GM12878 (cell line): ENCODE measurements around the gene SNRPA1. TPM values are rescaled to one million over a fixed set of nuclear protein-coding genes. Genes with fewer than 3 reads are reported as not detected.
A peak's percentile ranks its signal among the peaks of the same experiment; 100 is the strongest.

Source experiments
- CEBPB ChIP-seq, 2 experiments: fragments of 150-350 bp in 1 of 2; IDR thresholded peaks; 2 replicates each; pipeline ENCODE4 v1.6.1; 2012 to 2014; ENCODE audit warnings: low read depth in 2 of 2, low read length in 2 of 2, borderline replicate concordance in 1 of 2, inconsistent platforms in 1 of 2
- CREB1 ChIP-seq: IDR thresholded peaks from 2 replicates; pipeline ENCODE4 v1.6.1; 2012; ENCODE audit warnings: low read depth, mild to moderate bottlenecking, inconsistent platforms
- EED ChIP-seq: sonication (generic); IDR thresholded peaks from 2 replicates; pipeline ENCODE4 v1.6.1; 2016; ENCODE audit warnings: antibody characterized with exemption, low read depth
- ESRRA ChIP-seq: IDR thresholded peaks from 2 replicates; pipeline ENCODE4 v1.6.1; 2012; ENCODE audit warnings: mild to moderate bottlenecking, low read length, improper control_type of control experiment
- FOS ChIP-seq: IDR thresholded peaks from 3 replicates; pipeline ENCODE4 v1.6.1; 2011; ENCODE audit warnings: borderline replicate concordance; ENCODE audit not compliant: insufficient read length; ENCODE audit errors: extremely low read depth
- HDAC2 ChIP-seq: fragments of 200-600 bp; sonication (generic); IDR thresholded peaks from 2 replicates; pipeline ENCODE4 v1.6.1; 2017
- HDGF ChIP-seq: fragments of 450-650 bp; IDR thresholded peaks from 2 replicates; pipeline ENCODE4 v1.6.1; 2016; ENCODE audit warnings: antibody characterized with exemption
- HSF1 ChIP-seq: fragments of 150-350 bp; IDR thresholded peaks from 2 replicates; pipeline ENCODE4 v1.6.1; 2014; ENCODE audit warnings: mild to moderate bottlenecking, low read depth, low read length
- IKZF2 ChIP-seq, 2 experiments: fragments of 450-650 bp; IDR thresholded peaks; 2 replicates each; pipeline ENCODE4 v1.6.1; 2017; ENCODE audit warnings: mild to moderate bottlenecking in 2 of 2, moderate library complexity in 2 of 2
- MEF2A ChIP-seq: IDR thresholded peaks from 2 replicates; pipeline ENCODE4 v1.6.1; 2011; ENCODE audit warnings: low read depth, mild to moderate bottlenecking, low read length, moderate library complexity; ENCODE audit not compliant: insufficient read depth
- MXI1 ChIP-seq: fragments of 150-350 bp; IDR thresholded peaks from 2 replicates; pipeline ENCODE4 v1.6.1; 2011; ENCODE audit warnings: low read depth, mild to moderate bottlenecking, inconsistent platforms, low read length, improper control_type of control experiment
- NFYA ChIP-seq: IDR thresholded peaks from 2 replicates; pipeline ENCODE4 v1.6.1; 2011; ENCODE audit warnings: low read depth, mild to moderate bottlenecking, low read length, improper control_type of control experiment, borderline replicate concordance
- NR2C1 ChIP-seq: fragments of 450-650 bp; IDR thresholded peaks from 2 replicates; pipeline ENCODE4 v1.6.1; 2017; ENCODE audit warnings: antibody characterized with exemption, mild to moderate bottlenecking, moderate library complexity
- PAX8 ChIP-seq: fragments of 450-650 bp; IDR thresholded peaks from 2 replicates; pipeline ENCODE4 v1.6.1; 2017; ENCODE audit warnings: mild to moderate bottlenecking, moderate library complexity
- POLR2A ChIP-seq: IDR thresholded peaks from 2 replicates; pipeline ENCODE4 v1.6.1; 2011; ENCODE audit warnings: low read depth, mild to moderate bottlenecking, low read length
- REST ChIP-seq: IDR thresholded peaks from 2 replicates; pipeline ENCODE4 v1.6.1; 2012; ENCODE audit warnings: mild to moderate bottlenecking, low read depth, low read length
- SP1 ChIP-seq: IDR thresholded peaks from one replicate; pipeline ENCODE4 v1.6.1; 2011; ENCODE audit warnings: low read depth, low read length
- STAT1 ChIP-seq: fragments of 450-650 bp; conservative IDR thresholded peaks from 2 replicates; pipeline ENCODE4 v1.6.1; 2014; ENCODE audit warnings: antibody characterized with exemption, mild to moderate bottlenecking
- TAF1 ChIP-seq: IDR thresholded peaks from 2 replicates; pipeline ENCODE4 v1.6.1; 2011; ENCODE audit warnings: mild to moderate bottlenecking, low read depth, low read length, borderline replicate concordance
- TBL1XR1 ChIP-seq: IDR thresholded peaks from 2 replicates; pipeline ENCODE4 v1.6.1; 2012; ENCODE audit warnings: low read depth, low read length, improper control_type of control experiment
- TCF7 ChIP-seq: IDR thresholded peaks from 2 replicates; pipeline ENCODE4 v1.6.1; 2014; ENCODE audit warnings: antibody characterized with exemption, borderline replicate concordance
- ZNF592 ChIP-seq: fragments of 450-650 bp; IDR thresholded peaks from 2 replicates; pipeline ENCODE4 v1.6.1; 2017; ENCODE audit warnings: mild to moderate bottlenecking, moderate library complexity
- ZSCAN29 ChIP-seq: fragments of 450-650 bp; IDR thresholded peaks from 2 replicates; pipeline ENCODE4 v1.6.1; 2017; ENCODE audit warnings: mild to moderate bottlenecking, moderate library complexity
- polyA plus RNA-seq, 11 experiments: library from polyadenylated mRNA; depleted of rRNA in 4 of 11; unstranded in 6 of 11; stranded (reverse) in 5 of 11; fragments of >200 nt; fragmentation: Nextera tagmentation in 4 of 11; fragmentation: Illumina TruSeq in 1 of 11; extraction: Ambion mirVana in 4 of 11; extraction: Trizol in 1 of 11; gene quantifications; 1 replicate in 1 of 11; 2 replicates in 10 of 11; pipeline versions ENCODE4 v1.2.1 to v1.2.3, GENCODE V29; 2011 to 2016; ENCODE audit warnings: inconsistent platforms in 2 of 11, missing spikeins in 2 of 11, low read depth in 1 of 11
- total RNA-seq, 4 experiments: library from RNA; depleted of rRNA in 3 of 4; stranded (reverse); fragments of >200 nt in 3 of 4; fragmentation: Illumina TruSeq in 1 of 4; extraction: Trizol in 1 of 4; gene quantifications; 2 replicates each; pipeline versions ENCODE4 v1.2.1 to v1.2.3, GENCODE V29; 2013 to 2021

SNRPA1 gene
- total and polyA plus RNA-seq, 10 of the 15 experiments (the other 5 are each of a cell fraction or from before 2014, with no cell fraction given): 59.9 to 267 (median 161) TPM

- TF ChIP-seq MEF2A (peak; percentile 24; the same call in 1 of the 2 replicates), POLR2A (peak; percentile 95), STAT1 (no peak), TAF1 (peak; percentile 84; the same call in 1 of the 2 replicates), ZNF592 (no peak), ESRRA (no peak), IKZF2 (IDR thresholded peaks at IDR 0.05) (0 out of 4 replicates have a peak, but pooled peaks of 1 of the 2 experiments have one; percentile 6), HDAC2 (no peak; the same call in none of the 2 replicates), SP1 (peak; percentile 79), FOS (no peak), CEBPB (IDR thresholded peaks at IDR 0.05; ENCODE audit: borderline replicate concordance in 1 of 2, low read depth in 2 of 2, low read length in 2 of 2) (no peak), TBL1XR1 (peak; percentile 69; the same call in 1 of the 2 replicates), EED (no peak; the same call in 1 of the 2 replicates), HDGF (no peak; the same call in 1 of the 2 replicates), CREB1 (peak; percentile 67; the same call in 1 of the 2 replicates), REST (no peak; the same call in 1 of the 2 replicates), NFYA (no peak), NR2C1 (peak; percentile 21; the same call in 1 of the 2 replicates), PAX8 (no peak), MXI1 (peak; percentile 90), HSF1 (no peak), TCF7 (no peak), ZSCAN29 (no peak)
Measured at GRCh38 chr15:101294731-101295606, at the start of gene SNRPA1 (continued).
